Amniotic stem cell (primary cell): ENCODE results near the gene CEACAM21.

ENCODE experiments used
- DNase-seq: peaks from one replicate; lab custom pipeline; 2025; lab: John Stamatoyannopoulos, UW

CEACAM21 gene

DNA sequence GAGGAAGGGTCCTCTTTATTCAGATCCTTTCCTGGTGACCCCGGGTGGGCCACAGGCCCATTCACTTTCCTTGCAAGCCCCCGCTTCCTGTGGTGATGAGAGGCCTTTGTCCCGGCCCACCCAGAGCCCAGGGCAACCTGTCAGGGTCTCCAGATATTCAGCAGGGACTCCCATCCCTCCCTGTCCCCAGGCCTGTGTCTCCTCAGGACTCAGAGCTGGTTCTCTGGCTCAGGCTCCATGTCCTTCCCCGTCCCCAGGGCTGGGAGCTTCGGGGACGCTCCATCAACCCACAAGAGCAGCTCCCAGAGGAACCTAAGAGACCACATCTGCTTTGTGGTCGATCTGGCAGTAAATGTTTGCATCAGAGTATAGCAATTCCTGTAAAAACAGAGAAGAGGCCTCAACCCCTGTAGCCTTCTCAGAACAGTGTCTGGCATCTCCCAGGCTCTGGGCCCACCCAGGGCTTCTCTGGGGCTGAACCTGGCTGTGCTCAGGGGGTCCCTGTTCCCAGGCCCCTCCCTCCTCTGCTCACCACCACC is 43.1 kb downstream of the CEACAM21 start:
- DNase-seq: no peak

DNA sequence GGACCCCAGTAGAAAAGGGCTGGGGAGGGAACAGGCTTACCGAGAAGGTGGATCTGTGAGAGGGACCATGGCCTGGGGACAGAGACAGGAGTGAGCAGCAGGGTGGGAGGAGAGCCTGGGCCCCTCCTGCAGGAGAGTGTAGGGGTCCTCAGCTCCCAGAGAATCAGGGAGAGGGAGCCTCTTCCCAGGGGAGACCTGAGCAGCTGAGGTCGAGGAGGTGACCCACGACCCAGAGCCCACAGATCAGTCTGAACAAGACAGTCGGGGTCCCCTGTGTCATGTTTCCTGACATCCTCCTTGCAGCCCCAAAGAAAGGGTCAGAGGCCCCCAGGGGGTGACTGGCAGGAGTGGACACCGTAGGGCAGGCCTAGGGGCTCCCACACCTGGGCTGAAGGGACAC is 44.2 kb downstream of the CEACAM21 start:
- DNase-seq: no peak

DNA sequence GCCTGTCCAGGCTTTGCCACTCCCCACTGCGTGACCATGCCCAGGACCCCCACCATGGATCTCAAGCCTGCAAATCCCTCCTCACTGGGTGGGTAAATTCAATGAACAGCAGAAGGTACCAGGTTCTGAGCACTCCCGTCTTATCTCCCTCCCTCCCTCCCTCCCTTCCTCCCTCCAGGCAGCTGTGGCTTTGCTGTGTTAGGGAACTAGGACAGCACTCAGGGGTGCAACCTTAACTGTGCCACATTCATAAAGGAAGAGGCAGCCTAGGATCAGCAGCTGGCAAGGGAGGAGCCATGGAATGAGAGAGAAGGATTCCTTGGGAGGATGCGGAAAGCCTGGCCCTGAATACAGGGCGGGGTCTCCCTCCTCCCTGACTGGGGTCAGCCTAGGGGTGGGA is 45.3 kb downstream of the CEACAM21 start:
- no peak for DNase-seq

DNA sequence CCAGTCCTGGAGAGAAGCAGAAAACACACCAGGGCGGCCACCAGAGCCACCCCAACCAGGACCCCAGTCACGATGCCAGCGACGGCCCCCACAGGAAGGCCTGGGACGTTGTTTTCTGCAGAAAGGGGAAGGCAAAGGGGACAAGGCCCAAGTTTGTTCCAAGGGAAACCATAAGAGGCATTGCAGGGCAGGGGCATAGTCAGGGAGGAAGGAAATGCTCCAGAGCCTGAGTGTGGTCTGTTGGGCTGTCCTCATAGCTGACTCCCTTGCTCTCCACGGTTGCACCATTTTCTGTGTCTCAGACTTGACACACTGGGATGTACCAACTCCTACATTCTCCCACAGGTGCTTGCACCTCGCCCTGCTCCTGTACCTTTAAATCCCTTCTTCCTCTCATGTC is 45.7 kb downstream of the CEACAM21 start:
- DNase-seq: no peak

DNA sequence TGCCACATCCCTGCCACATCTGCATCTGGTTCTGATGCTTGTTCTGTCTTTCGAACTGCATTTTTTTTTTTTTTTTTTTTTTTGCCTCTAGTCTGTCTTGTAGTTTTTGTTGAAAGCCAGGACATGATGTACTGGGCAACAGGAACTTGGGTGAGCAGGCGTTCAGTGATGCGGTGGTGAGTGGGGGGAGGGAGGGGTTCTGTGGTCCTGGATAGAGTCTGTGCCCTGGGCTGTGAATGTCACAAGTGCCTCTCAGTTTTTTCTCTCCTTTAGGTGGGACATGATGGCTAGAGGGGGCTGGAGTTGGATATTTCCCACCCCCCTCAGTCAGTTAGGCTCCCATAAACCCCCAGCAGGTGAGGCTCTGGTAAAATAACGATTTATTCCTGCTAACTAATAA is 47.4 kb downstream of the CEACAM21 start:
- no peak for DNase-seq

DNA sequence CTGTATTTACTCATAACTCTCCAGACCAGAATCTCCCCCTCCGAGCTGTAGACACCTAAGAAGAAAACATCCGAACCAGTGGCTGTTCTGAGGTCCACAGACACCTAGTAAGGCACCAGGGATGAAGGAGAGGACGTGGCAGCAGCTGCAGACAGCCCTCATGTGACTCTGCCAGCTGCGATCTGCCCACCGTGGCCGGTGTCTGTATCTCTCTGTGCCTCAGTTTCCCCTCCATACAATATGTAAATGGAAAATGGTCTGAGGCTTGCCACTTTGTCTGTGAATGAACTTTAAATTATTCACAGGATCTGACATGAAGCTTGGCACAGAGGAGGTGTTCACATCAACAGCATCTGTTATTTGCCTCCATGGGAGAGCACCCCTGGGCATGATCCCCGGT is 48.5 kb downstream of the CEACAM21 start:
- no peak for DNase-seq

DNA sequence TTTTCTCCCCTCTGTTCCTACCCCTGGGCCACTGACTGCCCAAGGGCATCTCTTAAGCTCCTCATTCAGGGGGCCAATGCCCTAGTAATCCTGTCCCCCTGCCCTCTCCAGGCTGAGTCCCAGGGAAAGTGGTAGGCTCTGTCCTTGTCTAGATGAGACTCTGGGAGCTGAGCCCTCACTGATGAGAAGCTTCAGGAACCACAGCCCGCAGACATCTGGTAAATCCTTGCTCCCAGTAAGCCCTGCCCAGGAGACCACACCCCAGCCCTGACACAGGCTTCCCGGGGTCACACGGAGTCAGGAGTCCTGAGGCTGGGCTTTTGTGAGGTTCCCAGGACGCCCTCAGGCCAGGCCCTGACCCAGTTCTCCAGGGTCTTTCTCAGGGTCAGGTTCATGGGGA is 49.0 kb downstream of the CEACAM21 start:
- no peak for DNase-seq

DNA sequence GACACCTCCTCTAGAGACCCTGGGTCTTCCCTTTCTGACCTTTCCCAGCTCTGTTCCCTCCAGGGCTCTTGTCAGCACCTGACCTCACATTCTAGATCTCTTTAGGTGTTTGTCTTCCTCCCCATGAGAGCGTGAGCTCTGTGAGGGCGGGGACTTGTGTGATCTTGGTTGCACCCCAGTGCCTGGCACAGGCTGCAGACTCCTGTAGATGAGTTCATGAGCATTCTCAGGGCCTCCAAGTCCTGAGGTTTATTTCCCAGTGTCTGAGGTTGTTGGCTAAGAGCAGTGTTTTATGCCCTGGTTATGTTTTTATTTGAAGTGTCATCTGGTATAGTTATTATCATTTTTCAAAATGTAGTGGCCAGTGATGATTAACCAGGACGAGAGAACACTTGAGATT is 50.3 kb downstream of the CEACAM21 start:
- no peak for DNase-seq

DNA sequence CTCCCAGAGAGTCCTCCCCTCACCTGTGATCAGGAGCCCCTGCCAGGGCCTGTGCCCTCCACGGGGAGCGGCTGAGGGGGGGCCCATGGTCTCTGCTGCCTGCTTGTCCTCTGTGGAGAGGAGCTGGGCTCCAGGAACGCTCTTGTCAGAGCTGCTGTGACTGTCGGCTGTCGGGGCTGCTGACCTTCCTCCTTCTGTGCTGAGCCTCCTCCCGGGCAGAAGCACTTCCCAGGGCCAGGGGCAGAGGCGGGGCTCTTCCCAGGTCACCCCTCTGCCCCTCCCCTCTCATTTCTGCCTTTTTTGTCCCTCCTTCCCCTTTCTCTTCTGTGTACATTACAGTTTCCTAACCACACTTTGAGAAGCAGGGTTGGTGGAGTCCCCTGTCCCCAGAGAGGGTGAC is 50.9 kb downstream of the CEACAM21 start, which contains the start of gene CEACAM4:
CEACAM4 (minus strand) TSS at position 198 of the 400 bp plus-strand sequence; CDS start at position 87, 111 bp downstream.
- no peak for DNase-seq

DNA sequence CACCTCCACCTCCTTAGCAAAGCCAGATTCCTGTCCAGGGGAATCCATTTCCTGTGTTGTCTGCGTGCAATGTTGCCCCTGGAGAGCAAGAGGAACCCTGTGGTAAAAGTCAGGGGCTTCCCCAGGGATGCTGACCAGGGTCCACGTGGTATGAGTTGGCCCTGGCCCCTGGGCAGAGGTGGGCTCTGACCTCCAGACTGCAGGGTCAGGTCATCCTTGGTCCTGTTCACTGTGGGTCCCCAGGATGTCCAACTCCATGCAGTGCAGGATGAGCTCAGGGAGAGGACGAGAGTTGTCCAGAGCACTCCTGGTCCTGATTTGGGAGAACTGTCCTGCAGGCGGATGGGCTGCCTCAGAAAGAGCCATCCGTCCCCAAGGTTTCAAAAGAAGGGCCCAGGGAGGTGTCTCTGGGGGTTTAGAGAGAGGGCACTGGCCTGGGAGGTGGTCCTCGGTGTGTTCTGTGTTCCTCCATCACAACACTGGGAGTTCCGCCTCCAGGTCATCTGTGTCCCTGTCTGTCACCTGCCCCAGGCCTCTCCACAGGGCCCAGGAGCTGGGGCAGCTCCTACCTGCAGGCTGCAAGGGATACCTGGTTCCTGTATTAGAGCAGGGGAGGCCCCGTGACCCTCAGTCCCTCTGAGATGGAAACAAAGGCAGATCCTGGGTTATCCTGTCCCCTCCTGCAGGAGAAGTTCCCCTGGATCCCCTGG is 52.2 kb downstream of the CEACAM21 start:
- no peak for DNase-seq
